Adrenal gland (tissue), 5 donors: ENCODE results near the gene ABI1.

ENCODE experiments used
- CTCF ChIP-seq, 6 experiments: fragments of 450-650 bp in 4 of 6; fragments of 200-600 bp in 2 of 6; sonication (generic) in 1 of 6; IDR thresholded peaks; 1 replicate in 5 of 6; 2 replicates in 1 of 6; pipeline versions ENCODE4 v1.5.1 to v1.8.0; 2016 to 2021; ENCODE audit warnings: antibody characterized with exemption in 6 of 6, mild to moderate bottlenecking in 2 of 6, moderate library complexity in 1 of 6
- POLR2A ChIP-seq, 2 donors: fragments of 450-650 bp; IDR thresholded peaks; one replicate each; pipeline ENCODE4 v1.6.1; 2017; ENCODE audit warnings: antibody characterized with exemption in 2 of 2, mild to moderate bottlenecking in 2 of 2, moderate library complexity in 1 of 2
- donor health status: DM: no; HTN: no; CAD: no.

GRCh38 chr10:26699631-26700030, 161.1 kb downstream of the ABI1 start:
- TF ChIP-seq CTCF (IDR thresholded peaks at IDR 0.05) (no peak), POLR2A (IDR thresholded peaks at IDR 0.05) (no peak)
